Glomerular endothelial cell (primary cell): ENCODE results near the gene MAEL. TPM values are rescaled to one million over a fixed set of nuclear protein-coding genes. Genes with fewer than 3 reads are reported as not detected.
"Not testable (repeated sequence)": the region's sequence is repeated elsewhere in the genome, so short reads cannot be mapped to it uniquely, and the experiment has no call there.

ENCODE experiments used
- DNase-seq: peaks from one replicate; pipeline ENCODE4 v3.0.0-alpha.2; 2011; ENCODE audit warnings: low read depth, low spot score; ENCODE audit errors: extremely low read depth
- total RNA-seq: library from RNA; depleted of rRNA; stranded (reverse); fragments of >200 nt; gene quantifications from 2 replicates; pipeline ENCODE4 v1.2.3, GENCODE V29; 2015

MAEL gene
- total RNA-seq, 1 donor from 2014 or later = not detected

GRCh38 chr1:166977951-166978350 is 11.1 kb upstream of the MAEL start:
- no peak for DNase-seq

- no peak for DNase-seq
These were observed 10.3 kb upstream of the MAEL start for GRCh38 chr1:166978821-166979220.

- no peak for DNase-seq
These were observed 8.7 kb upstream of the MAEL start for GRCh38 chr1:166980383-166980782.

- no peak for DNase-seq
These were observed 8.3 kb upstream of the MAEL start for GRCh38 chr1:166980818-166981217.

DNA sequence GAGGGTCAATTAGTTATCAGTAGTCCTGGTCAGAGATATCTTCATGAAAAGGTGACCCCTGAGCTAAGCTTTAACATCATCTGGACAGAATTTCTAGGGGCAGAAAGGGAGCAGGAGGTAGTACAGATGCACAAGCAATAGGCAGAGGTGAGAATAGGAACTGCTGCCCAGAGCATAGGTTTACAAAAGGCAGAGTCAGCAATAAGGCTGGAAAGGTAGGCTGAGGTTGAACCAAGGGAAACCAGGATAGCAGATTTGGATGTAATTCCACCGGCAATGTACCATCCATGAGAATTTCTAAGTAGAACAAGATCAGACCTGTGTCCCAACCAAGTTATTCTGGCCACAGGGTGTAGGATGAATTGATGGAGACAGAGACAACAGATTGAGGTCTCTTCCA is 7.5 kb upstream of the MAEL start:
- no peak for DNase-seq

- DNase-seq = no peak
These were observed 10.0 kb downstream of the MAEL start for GRCh38 chr1:166999075-166999474.

GRCh38 chr1:166999500-167000055 is 10.5 kb downstream of the MAEL start:
- DNase-seq = no peak

DNA sequence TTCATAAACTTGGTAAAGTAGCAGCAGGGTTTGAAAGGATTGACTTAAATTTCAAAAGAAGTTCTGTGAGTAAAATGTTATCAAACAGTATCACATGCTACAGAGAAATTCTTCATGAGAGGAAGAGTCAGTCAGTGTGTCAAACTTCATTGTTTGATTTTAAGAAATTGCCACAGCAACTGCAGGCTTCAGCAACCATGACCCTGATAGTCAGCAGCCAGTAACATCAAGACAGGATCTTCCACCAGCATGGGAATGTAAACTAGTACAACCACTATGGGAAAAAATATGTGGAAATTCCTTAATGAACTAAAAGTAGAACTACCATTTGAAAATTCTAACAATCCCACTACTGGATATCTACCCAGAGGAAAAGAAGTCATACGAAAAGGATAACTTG is 11.5 kb downstream of the MAEL start:
- DNase-seq = no peak

DNA sequence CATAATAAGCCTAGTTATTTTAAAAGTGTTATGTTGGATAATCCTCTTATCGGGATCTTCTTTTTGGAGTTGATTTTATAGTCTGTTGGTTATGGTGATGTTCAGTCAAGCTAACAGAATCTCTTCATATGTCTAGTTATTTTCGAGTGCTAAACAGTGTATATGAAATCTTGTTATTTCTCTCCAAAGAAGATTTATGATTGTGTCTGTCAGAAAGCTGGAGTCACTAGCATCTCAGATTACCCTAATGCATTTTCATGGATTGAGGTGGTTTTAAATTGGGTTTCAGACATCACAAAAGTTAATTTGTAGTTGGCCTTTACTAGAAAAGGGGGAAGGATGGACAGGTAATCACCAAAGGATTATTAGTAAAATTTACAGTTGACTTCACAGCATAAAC is 13.3 kb downstream of the MAEL start:
- DNase-seq = no peak

DNA sequence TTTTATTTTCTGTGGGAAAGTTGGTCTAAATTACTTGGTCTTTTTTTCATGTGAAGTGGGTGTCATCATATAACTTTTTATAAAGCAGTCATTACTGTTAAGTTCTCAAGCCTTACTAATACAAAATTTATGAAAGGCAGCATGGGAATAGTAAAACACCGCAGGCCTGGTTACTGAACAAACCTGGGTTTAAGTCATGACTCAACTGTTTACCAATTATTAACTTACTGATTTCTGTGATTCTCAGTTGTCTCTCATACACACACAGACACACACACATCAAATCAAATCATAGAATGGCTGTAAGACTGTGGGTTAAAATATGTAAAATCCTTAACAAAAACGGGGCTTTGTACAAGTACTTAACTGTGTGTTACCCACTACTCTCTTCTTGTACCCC is 14.6 kb downstream of the MAEL start:
- no peak for DNase-seq

DNA sequence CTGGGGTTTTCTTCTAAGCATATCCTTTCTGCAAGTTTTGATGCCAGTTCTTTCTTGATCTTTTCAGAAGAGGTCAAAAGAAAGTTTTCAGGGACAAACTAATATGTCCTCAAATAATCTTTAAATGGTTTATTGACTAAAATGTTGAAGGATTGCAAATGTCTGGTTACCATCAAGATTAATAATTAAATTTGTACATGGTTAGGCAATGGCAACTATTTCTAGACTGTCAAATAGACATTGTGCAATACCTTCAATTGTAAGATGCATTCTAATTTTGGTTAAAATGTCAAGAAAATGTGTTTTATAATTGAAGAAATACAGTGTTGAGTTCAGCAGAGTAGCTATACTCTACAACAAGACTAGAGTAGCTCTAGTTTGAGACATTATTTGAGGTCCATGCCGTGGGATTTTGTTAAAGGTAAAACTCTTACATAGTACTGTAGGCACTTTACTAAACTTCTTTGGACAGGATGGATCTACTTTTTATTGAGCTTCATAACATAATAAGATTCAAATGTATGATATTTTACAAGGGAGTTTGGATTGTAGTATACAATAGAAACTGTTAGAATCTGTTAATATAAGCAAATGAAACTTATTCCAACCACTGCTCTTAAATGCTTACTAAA is 22.6 kb downstream of the MAEL start:
- DNase-seq = no peak

DNA sequence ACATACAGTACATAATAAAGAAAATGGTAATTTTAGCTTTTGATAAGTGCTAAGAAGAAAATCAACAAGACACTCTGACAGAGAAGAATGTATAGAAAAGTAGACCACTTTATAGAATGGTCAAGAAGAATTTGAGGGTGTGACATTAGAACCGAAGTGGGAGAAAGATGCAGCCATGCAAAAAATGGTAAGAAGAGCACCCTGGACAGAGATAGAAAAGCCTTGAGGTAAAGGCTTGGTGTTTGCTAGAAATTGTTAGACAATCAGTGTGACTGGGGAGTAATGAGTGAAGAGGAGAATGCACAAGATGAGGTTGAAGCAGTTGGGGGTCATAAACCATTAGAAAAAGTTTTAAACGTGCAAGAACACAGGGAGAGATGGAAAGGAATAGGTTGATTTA is 23.5 kb downstream of the MAEL start:
- no peak for DNase-seq

DNA sequence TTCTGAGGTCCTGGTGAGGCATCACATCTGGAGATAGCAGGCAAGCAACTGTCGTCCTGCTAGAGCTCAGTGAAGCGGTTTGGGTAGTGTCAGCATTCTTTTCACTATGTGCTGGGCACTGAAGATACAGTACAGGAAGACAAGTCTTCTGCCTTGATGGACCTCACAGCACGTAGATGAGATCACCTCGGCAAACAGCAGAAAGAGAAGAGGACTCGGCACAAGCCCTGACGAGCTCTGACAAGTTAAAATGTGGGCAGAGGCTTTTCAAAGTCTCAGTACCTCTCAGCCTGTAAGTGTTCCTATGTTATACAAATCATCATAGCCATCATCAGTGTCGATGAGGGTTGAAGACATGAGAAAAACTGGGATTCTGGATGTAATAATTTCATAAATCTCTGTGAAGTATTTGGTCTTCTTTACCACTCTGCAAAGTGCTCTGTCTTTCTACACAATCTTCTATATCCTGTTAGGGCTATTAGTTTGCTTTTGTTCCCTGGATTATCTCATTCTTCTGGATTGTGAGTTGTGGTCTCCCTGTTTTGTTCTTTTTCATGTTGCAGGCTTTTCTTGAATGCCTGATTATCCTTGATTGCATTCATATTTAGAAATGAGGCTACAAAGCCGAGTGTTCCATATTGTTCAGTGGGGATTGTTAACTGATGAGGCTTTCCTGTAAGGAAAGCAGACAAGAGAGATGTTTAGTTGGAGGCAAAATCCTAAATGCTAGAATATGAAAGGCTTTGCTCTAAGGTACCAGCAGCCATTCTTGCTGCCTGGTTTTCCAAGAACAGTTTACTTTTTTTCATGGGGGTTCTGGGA is 24.2 kb downstream of the MAEL start:
- no peak for DNase-seq

- no peak for DNase-seq
These were observed 27.1 kb downstream of the MAEL start for GRCh38 chr1:167016100-167016750.

GRCh38 chr1:167022384-167022783 is 33.3 kb downstream of the MAEL start:
- no peak for DNase-seq

- not testable (repeated sequence) for DNase-seq
These were observed 40.5 kb downstream of the MAEL start for GRCh38 chr1:167029553-167029952.

GRCh38 chr1:167033646-167034045 is 44.6 kb downstream of the MAEL start:
- no peak for DNase-seq

- no peak for DNase-seq
These were observed 54.8 kb downstream of the MAEL start for GRCh38 chr1:167043752-167044488.

DNA sequence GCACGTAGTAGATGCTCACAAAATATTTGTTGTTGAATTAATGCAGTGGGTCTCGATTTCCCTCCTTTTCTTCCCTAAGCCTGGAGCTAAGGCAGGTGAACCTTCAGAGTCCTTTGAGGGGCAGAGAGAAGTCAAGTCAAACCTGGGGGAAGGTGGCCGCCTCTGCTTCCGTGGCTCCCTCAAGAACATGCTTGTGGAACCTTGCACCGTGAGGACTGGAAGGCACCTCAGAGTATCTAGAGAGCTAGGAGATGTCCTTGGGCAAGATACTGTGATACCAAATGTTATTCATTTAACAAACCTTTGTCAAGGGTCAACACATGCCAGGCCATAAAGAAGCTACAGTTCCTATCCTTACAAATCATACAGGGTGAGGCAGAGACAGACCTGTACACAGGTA is 62.8 kb downstream of the MAEL start:
- DNase-seq = no peak

DNA sequence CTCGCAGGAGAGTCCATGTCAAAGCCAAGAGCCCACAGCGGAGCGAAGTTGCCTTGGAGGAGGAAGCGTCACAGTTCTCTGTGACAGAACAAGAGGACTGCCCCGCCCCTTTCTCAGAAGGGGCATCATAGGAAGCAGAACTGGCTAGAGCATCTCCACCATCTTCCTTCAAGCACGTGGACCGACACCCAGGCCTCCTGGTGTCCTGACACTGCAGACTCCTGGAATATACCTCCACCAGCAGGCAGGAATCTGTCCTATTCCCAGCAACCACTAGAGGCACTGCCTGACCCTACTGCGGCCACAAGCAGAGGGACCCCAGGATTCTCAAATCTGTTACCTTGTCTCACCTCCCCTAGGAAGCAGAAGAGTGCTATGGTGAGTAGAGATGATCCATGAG is 63.3 kb downstream of the MAEL start:
- no peak for DNase-seq

GRCh38 chr1:167054531-167054930 is 65.5 kb downstream of the MAEL start:
- DNase-seq = no peak
